ENCODE results near the gene NFATC2. TPM values are rescaled to one million over a fixed set of nuclear protein-coding genes. Genes with fewer than 3 reads are reported as not detected.
"Not testable (repeated sequence)": the region's sequence is repeated elsewhere in the genome, so short reads cannot be mapped to it uniquely, and the experiment has no call there.

Gene NFATC2
- polyA plus RNA-seq, 2 donors: 0.75 to 0.90 TPM

- no peak overlapping the region for H3K4me3 ChIP-seq (ENCODE audit: low read depth in 1 of 2, low read length in 2 of 2)
- H3K27ac ChIP-seq (ENCODE audit: low read depth in 2 of 2, low read length in 1 of 2): no peak overlapping the region
- 71 to 72% methylated on average over 25 of the region's 25 CpGs for WGBS, 2 donors
- peaks cover 0 to 2% of the 10 kb centered on the region in 2 donors for H3K9me3 ChIP-seq (ENCODE audit: control insufficient read depth in 2 of 2, insufficient read depth in 1 of 2, low read depth in 1 of 2, low read length in 1 of 2)
- no peaks in the 10 kb centered on the region for H3K27me3 ChIP-seq (ENCODE audit: control insufficient read depth in 1 of 2, insufficient read depth in 2 of 2, low read length in 2 of 2)
- H3K36me3 ChIP-seq (ENCODE audit: control insufficient read depth in 2 of 2, insufficient read depth in 2 of 2, low read length in 1 of 2): no peaks in the 10 kb centered on the region
- H3K4me1 ChIP-seq (ENCODE audit: control insufficient read depth in 2 of 2, insufficient read depth in 2 of 2, low read length in 1 of 2): peaks cover 0 to 6% of the 10 kb centered on the region in 2 donors
These were observed 27.6 kb upstream of the NFATC2 start for GRCh38 chr20:51569815-51570738.

- not testable (repeated sequence) for H3K27me3 ChIP-seq (ENCODE audit: control insufficient read depth in 1 of 2, insufficient read depth in 2 of 2, low read length in 2 of 2); H3K4me3 ChIP-seq (ENCODE audit: low read depth in 1 of 2, low read length in 2 of 2); H3K36me3 ChIP-seq (ENCODE audit: control insufficient read depth in 2 of 2, insufficient read depth in 2 of 2, low read length in 1 of 2); H3K4me1 ChIP-seq (ENCODE audit: control insufficient read depth in 2 of 2, insufficient read depth in 2 of 2, low read length in 1 of 2); H3K27ac ChIP-seq (ENCODE audit: low read depth in 2 of 2, low read length in 1 of 2); H3K9me3 ChIP-seq (ENCODE audit: control insufficient read depth in 2 of 2, insufficient read depth in 1 of 2, low read depth in 1 of 2, low read length in 1 of 2)
- WGBS, 2 donors: 72 to 83% methylated on average over 3 of the region's 3 CpGs
These were observed 26.0 kb upstream of the NFATC2 start for GRCh38 chr20:51568533-51568932.

GRCh38 chr20:51567622-51568021 lies 25.1 kb upstream of the NFATC2 start:
- 88 to 89% methylated on average over 5 of the region's 5 CpGs for WGBS, 2 donors
- Histone ChIP-seq H3K27ac (ENCODE audit: low read depth in 2 of 2, low read length in 1 of 2) (no peak overlapping the region), H3K9me3 (ENCODE audit: control insufficient read depth in 2 of 2, insufficient read depth in 1 of 2, low read depth in 1 of 2, low read length in 1 of 2) (no peaks in the 10 kb centered on the region), H3K4me3 (ENCODE audit: low read depth in 1 of 2, low read length in 2 of 2) (no peak overlapping the region), H3K27me3 (ENCODE audit: control insufficient read depth in 1 of 2, insufficient read depth in 2 of 2, low read length in 2 of 2) (no peaks in the 10 kb centered on the region), H3K36me3 (ENCODE audit: control insufficient read depth in 2 of 2, insufficient read depth in 2 of 2, low read length in 1 of 2) (no peaks in the 10 kb centered on the region), H3K4me1 (ENCODE audit: control insufficient read depth in 2 of 2, insufficient read depth in 2 of 2, low read length in 1 of 2) (no peaks in the 10 kb centered on the region)

DNA sequence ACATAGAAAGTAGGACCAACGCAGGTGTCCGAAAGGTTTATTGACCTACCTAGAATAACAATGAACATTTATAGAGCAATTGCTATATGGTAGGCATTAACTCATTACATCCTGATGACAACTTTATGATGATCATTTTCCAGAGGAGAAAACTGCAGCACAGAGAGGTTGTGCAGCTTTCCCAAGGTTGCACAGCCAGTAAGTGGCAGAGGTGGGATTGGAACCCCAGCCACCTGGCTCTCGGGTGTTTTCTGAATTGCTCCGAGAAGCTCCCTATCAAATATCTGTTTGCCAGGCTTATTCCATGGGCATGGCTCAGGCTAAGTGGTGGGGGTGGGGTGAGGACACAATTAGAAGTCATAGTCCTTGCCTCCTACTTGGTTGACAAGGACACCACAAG lies 24.1 kb upstream of the NFATC2 start:
- H3K36me3 ChIP-seq (ENCODE audit: control insufficient read depth in 2 of 2, insufficient read depth in 2 of 2, low read length in 1 of 2): no peaks in the 10 kb centered on the region
- no peak overlapping the region for H3K4me3 ChIP-seq (ENCODE audit: low read depth in 1 of 2, low read length in 2 of 2)
- peaks cover 0 to 3% of the 10 kb centered on the region in 2 donors for H3K4me1 ChIP-seq (ENCODE audit: control insufficient read depth in 2 of 2, insufficient read depth in 2 of 2, low read length in 1 of 2)
- no peaks in the 10 kb centered on the region for H3K9me3 ChIP-seq (ENCODE audit: control insufficient read depth in 2 of 2, insufficient read depth in 1 of 2, low read depth in 1 of 2, low read length in 1 of 2)
- 84 to 92% methylated on average over 4 of the region's 4 CpGs for WGBS, 2 donors
- peaks cover 0 to 5% of the 10 kb centered on the region in 2 donors for H3K27me3 ChIP-seq (ENCODE audit: control insufficient read depth in 1 of 2, insufficient read depth in 2 of 2, low read length in 2 of 2)
- H3K27ac ChIP-seq (ENCODE audit: low read depth in 2 of 2, low read length in 1 of 2): no peak overlapping the region

DNA sequence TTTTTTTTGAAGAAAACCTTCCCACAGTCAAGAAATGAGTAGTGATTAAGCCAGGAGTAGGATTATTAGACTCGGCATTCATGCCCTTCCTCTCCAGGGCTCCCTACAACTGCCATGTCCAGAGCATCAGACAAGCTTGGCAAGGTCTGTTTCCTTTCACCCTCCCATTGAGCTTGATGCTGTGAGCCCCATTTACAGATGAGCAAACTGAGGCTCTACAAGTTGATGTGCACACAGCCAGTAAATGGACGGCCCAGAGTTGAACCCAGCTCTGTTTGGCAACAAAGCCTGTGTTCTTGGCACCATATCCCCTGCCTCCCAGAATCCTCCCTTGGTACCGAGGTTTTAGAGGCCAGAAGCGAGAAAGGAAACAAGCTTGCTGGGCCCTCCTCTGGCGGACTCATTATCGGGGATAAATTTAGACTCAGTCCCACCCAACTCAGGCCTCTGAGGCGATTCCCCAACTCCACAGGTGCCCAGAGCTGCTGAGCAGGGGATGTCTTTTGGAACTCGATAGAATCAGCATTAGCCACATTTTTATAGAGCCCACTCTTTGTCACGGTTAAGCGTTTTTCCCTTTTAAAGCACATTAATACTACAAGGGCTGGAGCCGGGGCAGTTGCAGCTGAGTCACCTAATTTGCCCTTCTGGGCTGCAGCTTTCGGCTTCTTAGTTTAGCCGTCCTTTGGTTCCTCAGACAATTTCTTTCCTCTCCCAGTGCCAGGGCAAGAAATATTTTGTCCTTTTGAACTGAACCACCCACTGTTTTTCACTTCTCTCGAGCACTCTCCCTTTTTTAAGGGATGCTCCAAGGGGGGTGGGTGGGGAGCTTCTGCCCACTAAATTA lies 23.0 kb upstream of the NFATC2 start:
- no peaks in the 10 kb centered on the region for H3K36me3 ChIP-seq (ENCODE audit: control insufficient read depth in 2 of 2, insufficient read depth in 2 of 2, low read length in 1 of 2)
- no peak overlapping the region for H3K4me3 ChIP-seq (ENCODE audit: low read depth in 1 of 2, low read length in 2 of 2)
- H3K27ac ChIP-seq (ENCODE audit: low read depth in 2 of 2, low read length in 1 of 2): peak overlapping the region in 1 of 2 donors; percentile 1
- no peaks in the 10 kb centered on the region for H3K9me3 ChIP-seq (ENCODE audit: control insufficient read depth in 2 of 2, insufficient read depth in 1 of 2, low read depth in 1 of 2, low read length in 1 of 2)
- WGBS, 2 donors: 46 to 47% methylated on average over 14 of the region's 14 CpGs
- peaks cover 0 to 5% of the 10 kb centered on the region in 2 donors for H3K27me3 ChIP-seq (ENCODE audit: control insufficient read depth in 1 of 2, insufficient read depth in 2 of 2, low read length in 2 of 2)
- peaks cover 0 to 3% of the 10 kb centered on the region in 2 donors for H3K4me1 ChIP-seq (ENCODE audit: control insufficient read depth in 2 of 2, insufficient read depth in 2 of 2, low read length in 1 of 2)

DNA sequence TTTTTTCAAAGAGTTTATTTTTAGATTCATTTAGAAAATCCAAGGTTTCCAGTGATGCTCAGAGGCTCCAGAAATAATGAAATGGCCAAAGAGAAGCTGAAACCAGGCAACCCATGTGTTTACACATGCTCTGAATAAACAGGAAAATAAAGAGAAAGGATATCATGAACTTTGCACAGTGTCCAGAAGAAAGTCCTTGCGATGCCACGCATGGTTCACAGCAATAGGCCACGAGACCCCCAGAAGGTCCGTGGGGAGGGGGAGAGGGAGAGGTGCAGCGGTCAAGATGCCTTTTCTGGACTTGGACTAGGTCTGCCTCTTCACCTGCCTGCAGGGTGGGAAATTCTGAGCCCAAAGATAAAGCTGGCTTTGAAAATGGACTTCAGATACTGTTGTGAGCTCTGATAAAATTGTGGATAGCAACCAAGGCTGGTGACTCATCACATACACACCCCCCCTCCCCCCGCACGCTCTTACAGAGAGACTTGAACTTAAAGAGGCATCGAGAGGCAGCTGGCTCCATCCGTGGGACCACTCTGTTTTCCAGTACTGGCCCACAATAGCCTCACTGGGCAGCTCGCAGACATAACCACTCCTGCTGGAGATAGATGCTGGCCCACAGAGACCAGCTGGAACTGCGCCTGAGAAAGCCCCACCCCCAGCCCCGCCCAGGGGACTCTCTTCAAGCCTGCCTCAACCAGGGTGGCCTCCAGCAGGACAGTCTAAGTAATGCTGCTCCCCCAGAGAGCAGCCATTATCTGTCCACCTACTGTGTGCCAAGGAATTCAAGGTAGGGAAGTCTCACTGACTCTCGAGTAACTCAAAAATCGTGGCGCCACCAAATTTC lies 21.2 kb upstream of the NFATC2 start:
- peaks cover 0 to 3% of the 10 kb centered on the region in 2 donors for H3K4me1 ChIP-seq (ENCODE audit: control insufficient read depth in 2 of 2, insufficient read depth in 2 of 2, low read length in 1 of 2)
- peaks cover 0 to 5% of the 10 kb centered on the region in 2 donors for H3K27me3 ChIP-seq (ENCODE audit: control insufficient read depth in 1 of 2, insufficient read depth in 2 of 2, low read length in 2 of 2)
- no peaks in the 10 kb centered on the region for H3K9me3 ChIP-seq (ENCODE audit: control insufficient read depth in 2 of 2, insufficient read depth in 1 of 2, low read depth in 1 of 2, low read length in 1 of 2)
- no peak overlapping the region for H3K4me3 ChIP-seq (ENCODE audit: low read depth in 1 of 2, low read length in 2 of 2)
- 32 to 36% methylated on average over 15 of the region's 15 CpGs for WGBS, 2 donors
- peak overlapping the region; percentile 54 to 81 for H3K27ac ChIP-seq (ENCODE audit: low read depth in 2 of 2, low read length in 1 of 2)
- H3K36me3 ChIP-seq (ENCODE audit: control insufficient read depth in 2 of 2, insufficient read depth in 2 of 2, low read length in 1 of 2): no peaks in the 10 kb centered on the region

- H3K4me3 ChIP-seq (ENCODE audit: low read depth in 1 of 2, low read length in 2 of 2): peak overlapping the region in 1 of 2 donors; percentile 36
- H3K9me3 ChIP-seq (ENCODE audit: control insufficient read depth in 2 of 2, insufficient read depth in 1 of 2, low read depth in 1 of 2, low read length in 1 of 2): no peaks in the 10 kb centered on the region
- H3K27ac ChIP-seq (ENCODE audit: low read depth in 2 of 2, low read length in 1 of 2): peak overlapping the region; percentile 65 to 81
- peaks cover 0 to 5% of the 10 kb centered on the region in 2 donors for H3K27me3 ChIP-seq (ENCODE audit: control insufficient read depth in 1 of 2, insufficient read depth in 2 of 2, low read length in 2 of 2)
- no peaks in the 10 kb centered on the region for H3K36me3 ChIP-seq (ENCODE audit: control insufficient read depth in 2 of 2, insufficient read depth in 2 of 2, low read length in 1 of 2)
- peaks cover 0 to 3% of the 10 kb centered on the region in 2 donors for H3K4me1 ChIP-seq (ENCODE audit: control insufficient read depth in 2 of 2, insufficient read depth in 2 of 2, low read length in 1 of 2)
- WGBS, 2 donors: 2 to 7% methylated on average over 9 of the region's 9 CpGs
These were observed 20.6 kb upstream of the NFATC2 start for GRCh38 chr20:51563174-51563485.

DNA sequence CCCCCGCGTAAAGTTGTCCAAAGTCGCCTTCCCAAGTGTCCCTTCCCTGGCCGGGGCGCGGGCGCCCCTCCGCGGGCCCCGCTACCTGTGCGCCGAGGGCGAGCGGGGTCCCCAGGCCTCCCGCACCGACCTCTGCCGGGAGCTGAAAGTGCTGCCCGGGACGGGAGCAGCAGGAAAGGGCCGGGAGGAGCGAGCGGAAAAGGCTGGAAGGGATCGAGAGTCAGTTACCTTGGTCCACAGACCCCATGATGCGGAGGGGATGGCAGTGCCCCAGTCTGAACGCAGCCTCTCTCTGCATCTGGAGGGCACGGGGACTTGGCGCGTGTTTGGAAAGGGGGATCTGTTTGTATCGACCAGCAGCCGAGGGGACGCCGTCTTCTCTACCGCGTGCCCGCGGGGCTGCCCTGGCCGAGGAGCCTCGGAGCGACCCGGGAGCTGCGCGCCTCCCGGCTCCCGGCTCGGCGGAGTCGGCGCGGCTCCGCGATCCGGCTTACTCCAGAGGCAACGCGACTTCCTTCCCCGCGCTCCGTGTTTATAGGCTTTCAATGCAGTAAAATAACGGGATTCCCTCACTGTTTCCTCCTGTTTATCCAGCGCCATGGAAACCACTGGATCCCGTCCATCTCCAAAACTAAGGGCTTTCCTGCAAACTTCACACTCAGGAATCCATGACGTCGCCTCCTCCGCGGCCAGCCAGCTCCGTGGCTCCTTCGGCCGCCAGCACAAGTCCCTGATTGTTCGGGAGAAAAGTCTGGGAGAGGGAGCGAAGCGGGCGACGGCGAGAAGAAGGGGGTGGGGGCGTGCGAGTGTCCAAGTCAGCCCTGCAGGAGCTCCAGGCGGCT lies 20.0 kb upstream of the NFATC2 start:
- H3K9me3 ChIP-seq (ENCODE audit: control insufficient read depth in 2 of 2, insufficient read depth in 1 of 2, low read depth in 1 of 2, low read length in 1 of 2): no peaks in the 10 kb centered on the region
- H3K4me1 ChIP-seq (ENCODE audit: control insufficient read depth in 2 of 2, insufficient read depth in 2 of 2, low read length in 1 of 2): peaks cover 0 to 3% of the 10 kb centered on the region in 2 donors
- peak overlapping the region; percentile 81 to 86 for H3K27ac ChIP-seq (ENCODE audit: low read depth in 2 of 2, low read length in 1 of 2)
- peaks cover 0 to 5% of the 10 kb centered on the region in 2 donors for H3K27me3 ChIP-seq (ENCODE audit: control insufficient read depth in 1 of 2, insufficient read depth in 2 of 2, low read length in 2 of 2)
- H3K4me3 ChIP-seq (ENCODE audit: low read depth in 1 of 2, low read length in 2 of 2): peak overlapping the region; percentile 36 to 43
- 1% methylated on average over 74 to 76 of the region's 76 CpGs for WGBS, 2 donors
- H3K36me3 ChIP-seq (ENCODE audit: control insufficient read depth in 2 of 2, insufficient read depth in 2 of 2, low read length in 1 of 2): no peaks in the 10 kb centered on the region
